ENCODE data around the gene ARHGAP32.

ARHGAP32 gene

GRCh38 chr11:129192150-129192549, at the start of gene ARHGAP32:
Gene ARHGAP32 (minus strand): TSS chr11:129192325. CDS start chr11:129192198, 127 bp downstream.
- DNase-seq (ENCODE audit: low spot score), result no peak

- DNase-seq (ENCODE audit: low spot score), result peak; percentile 26
These were observed 47.1 kb upstream of the ARHGAP32 start for GRCh38 chr11:129239207-129239606.

- no peak for DNase-seq (ENCODE audit: low spot score)
These were observed 45.9 kb upstream of the ARHGAP32 start for GRCh38 chr11:129237880-129238638.

DNA sequence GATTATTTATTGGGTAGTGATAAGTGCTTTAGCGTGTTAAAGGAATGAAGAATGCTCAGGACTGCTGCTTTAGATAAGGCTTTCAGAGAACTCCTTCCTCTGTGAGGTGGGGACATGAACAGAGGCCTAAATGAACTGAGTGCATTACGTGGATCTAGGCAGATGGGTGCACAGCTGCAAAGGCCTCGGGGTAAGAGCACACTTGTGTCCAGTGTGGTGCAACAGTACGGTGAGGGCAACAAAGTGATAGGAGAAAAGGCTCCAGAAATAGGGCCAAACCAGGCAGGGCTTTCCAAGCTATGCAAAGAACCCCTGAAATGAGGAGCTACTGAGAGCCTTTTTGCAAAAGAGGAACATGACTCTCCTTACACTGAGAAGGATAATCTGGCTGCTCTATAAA, 45.3 kb upstream of the ARHGAP32 start:
- DNase-seq (ENCODE audit: low spot score), result no peak

- no peak for DNase-seq (ENCODE audit: low spot score)
These were observed 44.7 kb upstream of the ARHGAP32 start for GRCh38 chr11:129236850-129237249.

DNA sequence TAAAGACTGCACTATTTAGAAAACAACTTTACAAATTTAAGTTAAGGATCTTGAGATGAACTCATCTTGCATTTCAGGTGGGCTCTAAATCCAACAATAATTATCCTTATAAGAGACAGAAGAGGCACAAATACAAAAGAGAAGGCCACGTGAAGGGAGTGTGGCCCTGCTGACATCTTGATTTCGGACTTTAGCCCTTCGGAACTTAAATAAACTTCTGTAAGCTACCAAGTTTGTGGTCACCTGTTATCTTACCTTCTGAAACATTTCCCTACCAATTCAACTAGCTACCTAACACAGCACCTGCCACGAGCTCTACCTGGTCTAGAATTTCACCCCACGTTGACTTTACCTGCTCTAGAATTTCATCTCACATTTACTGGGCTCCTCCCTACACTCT, 42.9 kb upstream of the ARHGAP32 start:
- DNase-seq (ENCODE audit: low spot score), result no peak

GRCh38 chr11:129230006-129230405, 37.9 kb upstream of the ARHGAP32 start:
- no peak for DNase-seq (ENCODE audit: low spot score)

DNA sequence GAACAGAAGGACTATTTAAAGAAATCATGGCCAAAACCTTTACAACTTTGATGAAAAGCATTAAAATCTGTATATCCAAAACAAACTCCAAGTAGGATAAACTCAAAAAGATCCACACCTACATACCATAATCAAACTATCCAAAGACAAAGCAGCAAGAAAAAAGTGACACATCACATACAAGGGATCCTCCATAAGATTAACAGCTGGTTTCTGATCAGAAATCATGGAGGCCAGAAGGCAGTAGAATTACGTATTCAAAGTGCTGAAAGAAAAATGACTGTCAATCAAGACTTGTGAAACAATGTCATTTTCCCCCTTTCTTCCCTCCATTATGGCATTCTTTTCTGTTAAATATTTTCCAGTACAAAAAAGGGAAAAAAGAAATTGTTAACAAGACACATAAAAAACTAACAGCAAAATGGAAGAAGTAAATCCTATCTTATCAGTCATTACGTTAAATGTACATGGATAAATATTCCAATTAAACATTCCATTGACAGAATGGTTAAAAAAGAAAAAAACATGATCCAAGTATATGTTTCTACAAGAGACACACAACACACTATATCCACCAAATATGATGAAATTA, 34.2 kb upstream of the ARHGAP32 start:
- no peak for DNase-seq (ENCODE audit: low spot score)

DNA sequence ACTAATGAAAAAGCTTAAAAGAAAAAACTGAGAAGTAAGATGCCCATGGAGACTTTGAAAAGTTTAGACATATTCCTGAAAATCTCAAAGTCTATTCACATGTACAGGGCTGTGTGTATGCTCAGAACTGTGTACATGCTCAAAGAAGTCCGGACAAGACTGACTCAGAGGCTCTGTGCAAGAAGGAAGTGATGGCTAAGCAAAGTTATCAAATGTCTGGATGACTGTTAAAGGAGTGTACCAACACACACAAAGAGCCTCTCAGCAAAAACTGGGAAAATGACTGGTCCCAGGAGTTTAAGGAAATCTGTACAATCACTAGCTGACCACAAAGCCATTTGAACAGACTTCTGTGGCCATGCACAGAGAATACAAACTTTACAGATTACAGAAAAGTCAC, 33.1 kb upstream of the ARHGAP32 start:
- no peak for DNase-seq (ENCODE audit: low spot score)

DNA sequence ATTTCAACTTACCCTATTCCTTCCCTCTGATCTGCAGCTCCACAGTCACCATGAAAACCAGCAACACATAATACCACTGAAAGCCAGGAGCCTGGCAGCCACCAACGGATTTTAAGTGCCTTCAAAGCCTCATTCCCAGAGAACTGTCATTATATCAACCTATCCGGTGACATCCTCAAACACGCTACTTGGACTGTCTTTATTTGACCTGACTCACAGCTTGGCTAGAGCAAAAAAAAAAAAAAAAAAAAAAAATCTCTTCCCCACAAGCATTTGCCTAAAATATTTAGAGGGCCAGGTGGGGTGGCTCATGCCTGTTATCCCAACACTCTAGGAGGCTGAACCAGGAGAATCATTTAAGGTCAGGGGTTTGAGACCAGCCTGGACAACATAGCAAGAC, 32.4 kb upstream of the ARHGAP32 start:
- DNase-seq (ENCODE audit: low spot score), result no peak

- no peak for DNase-seq (ENCODE audit: low spot score)
These were observed 31.6 kb upstream of the ARHGAP32 start for GRCh38 chr11:129223701-129224149.

DNA sequence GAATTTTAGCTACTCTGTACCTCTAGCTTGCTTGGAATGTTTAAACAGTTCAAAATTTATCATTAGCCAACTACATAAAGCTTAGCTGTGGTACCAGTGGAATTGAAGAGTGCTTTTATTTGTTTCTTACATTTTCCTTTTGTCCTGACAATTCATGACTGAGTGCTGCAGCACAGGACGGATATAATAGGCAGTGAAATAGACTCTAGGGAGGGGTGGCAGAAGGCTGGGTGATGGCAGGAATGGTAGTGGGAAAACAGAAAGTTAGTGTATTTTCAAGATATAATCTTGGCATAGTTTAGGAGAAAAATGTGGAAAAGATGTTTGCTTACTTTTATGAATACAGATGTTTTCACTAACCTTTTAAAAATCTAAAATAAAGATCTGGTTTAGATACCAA, 31.1 kb upstream of the ARHGAP32 start:
- no peak for DNase-seq (ENCODE audit: low spot score)

DNA sequence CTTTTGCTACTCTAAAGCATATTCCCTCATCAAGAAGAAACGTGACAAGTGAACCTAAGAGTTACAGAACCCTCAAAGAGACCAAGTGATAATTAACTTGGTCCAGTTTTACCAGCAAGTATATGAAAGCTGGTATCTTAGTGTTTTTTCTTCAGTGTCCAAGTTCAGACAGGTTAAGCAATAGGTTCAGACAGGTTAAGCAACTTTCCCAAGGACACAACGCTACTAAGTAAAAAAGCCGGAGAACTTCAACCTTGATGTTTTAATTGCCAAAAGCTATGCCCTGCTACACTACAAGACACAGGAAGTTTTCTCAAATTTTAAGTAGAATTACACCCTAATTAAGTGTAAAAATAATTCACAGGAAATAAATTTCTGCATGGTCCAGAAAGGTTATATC, 30.0 kb upstream of the ARHGAP32 start:
- no peak for DNase-seq (ENCODE audit: low spot score)

GRCh38 chr11:129215506-129216245, 23.6 kb upstream of the ARHGAP32 start:
- no peak for DNase-seq (ENCODE audit: low spot score)

GRCh38 chr11:129214710-129215295, 22.7 kb upstream of the ARHGAP32 start:
- DNase-seq (ENCODE audit: low spot score), result no peak

DNA sequence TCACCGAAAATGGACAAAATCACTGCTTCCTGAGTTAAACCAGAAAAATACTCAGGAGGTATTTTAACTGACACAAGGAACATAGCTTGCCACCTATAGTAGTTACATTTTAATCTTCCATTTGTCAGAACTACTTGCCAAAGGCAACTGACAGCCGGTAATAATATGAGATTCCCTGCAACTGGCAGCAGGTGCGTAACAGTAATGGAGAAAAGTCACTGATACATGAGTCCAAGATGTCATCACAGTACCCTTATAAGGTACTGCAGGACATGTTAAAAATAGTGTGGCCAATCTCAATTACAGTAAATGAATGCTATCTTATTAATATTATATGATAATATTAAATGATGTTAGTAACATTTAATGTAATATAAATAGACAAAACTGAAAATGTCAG, 21.1 kb upstream of the ARHGAP32 start:
- no peak for DNase-seq (ENCODE audit: low spot score)

DNA sequence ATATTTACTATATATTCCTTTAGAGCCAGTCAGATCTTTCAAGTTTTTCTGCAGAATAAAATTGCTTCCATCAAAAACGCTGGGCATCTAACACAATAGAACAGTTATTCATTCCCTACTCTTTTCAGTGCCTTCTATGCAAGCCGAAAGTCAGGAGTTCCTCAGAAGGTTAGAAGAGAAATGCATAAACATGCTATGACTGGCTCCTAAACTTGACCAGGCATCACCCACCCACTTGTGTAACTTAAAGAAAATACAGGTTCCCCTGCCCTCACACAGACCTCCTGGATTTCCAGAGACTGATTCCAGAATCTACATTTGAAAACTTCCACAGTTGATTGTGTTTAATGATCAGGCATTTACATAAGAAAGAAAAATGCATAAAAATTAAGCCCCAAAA, 19.3 kb upstream of the ARHGAP32 start:
- no peak for DNase-seq (ENCODE audit: low spot score)

- DNase-seq (ENCODE audit: low spot score), result no peak
These were observed 18.7 kb upstream of the ARHGAP32 start for GRCh38 chr11:129210831-129211181.

DNA sequence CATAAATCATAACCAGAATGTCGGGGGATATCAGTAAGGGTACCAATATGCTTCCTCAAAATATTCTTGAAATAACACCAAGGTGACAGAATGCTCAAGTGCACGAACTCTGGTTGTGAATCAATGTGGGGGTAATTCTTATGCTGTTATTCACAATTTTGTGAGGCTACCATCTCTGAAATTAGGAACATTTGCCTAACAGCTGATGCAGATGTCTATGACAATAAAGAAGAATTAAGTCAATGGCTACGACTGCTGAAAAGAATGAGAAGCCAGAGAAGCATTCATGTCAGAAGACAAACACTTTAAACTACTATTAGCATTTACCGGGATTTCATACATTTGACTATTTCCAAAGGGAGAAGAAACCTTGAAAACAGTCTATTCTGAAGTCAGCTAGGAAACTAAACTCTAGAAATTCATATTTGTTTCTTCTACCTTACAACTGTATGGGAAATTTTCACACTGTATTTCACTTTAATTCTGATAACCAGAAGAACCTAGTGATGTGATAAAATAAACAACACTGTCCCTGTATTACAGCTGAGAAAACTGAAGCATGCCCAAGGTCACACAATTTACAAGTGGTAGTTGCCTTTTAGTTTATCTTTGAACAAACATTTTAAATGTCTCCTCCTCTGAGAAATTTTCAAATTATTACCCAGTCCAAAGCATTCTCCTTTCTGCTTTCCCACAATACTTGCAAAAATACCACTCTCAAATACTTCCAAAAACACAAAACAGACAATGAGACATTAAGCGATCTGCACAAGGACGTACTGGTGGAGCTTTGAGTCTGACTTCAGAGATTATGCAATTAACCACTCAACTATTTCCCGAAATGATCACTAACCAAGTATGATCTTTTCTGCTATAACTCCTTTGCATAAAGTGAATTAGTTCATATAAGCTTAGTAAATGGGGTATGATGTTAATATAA, 18.0 kb upstream of the ARHGAP32 start:
- DNase-seq (ENCODE audit: low spot score), result no peak

- no peak for DNase-seq (ENCODE audit: low spot score)
These were observed 16.7 kb upstream of the ARHGAP32 start for GRCh38 chr11:129208863-129209262.

GRCh38 chr11:129204150-129204838, 12.2 kb upstream of the ARHGAP32 start:
- DNase-seq (ENCODE audit: low spot score), result no peak

Measured in activated CD4-positive, alpha-beta T cell treated with anti-CD3 and anti-CD28 coated beads, Interleukin-2, Interleukin-4, amounts not matched to agents 100 ng/mL and 50 ng/mL, durations not matched to agents 16 hours and 8 hours (primary cell).